Uterus (tissue), 4 donors: ENCODE data around the gene TRAF1. TPM values are rescaled to one million over a fixed set of nuclear protein-coding genes. Genes with fewer than 3 reads are reported as not detected.

Experiments used
- DNase-seq, 2 donors: peaks; one replicate each; pipeline ENCODE4 v3.0.0-alpha.2; 2019 to 2020
- H3K27ac ChIP-seq, 2 donors: fragments of 200-600 bp; sonication (generic); 1 replicate in 1 of 2; 2 replicates in 1 of 2; pipeline ENCODE4 v1.5.1; 2016 to 2018
- H3K27me3 ChIP-seq, 2 donors: fragments of 200-600 bp; sonication (generic); one replicate each; pipeline ENCODE4 v1.5.1; 2018 to 2019; ENCODE audit warnings: control low read depth in 1 of 2
- H3K36me3 ChIP-seq, 2 donors: fragments of 200-600 bp; sonication (generic); one replicate each; pipeline ENCODE4 v1.5.1; 2019; ENCODE audit warnings: control low read depth in 1 of 2
- H3K4me1 ChIP-seq, 2 donors: fragments of 200-600 bp; sonication (generic); one replicate each; pipeline ENCODE4 v1.5.1; 2018 to 2019; ENCODE audit warnings: control low read depth in 1 of 2
- H3K4me3 ChIP-seq, 2 donors: fragments of 200-600 bp; sonication (generic); 1 replicate in 1 of 2; 2 replicates in 1 of 2; pipeline ENCODE4 v1.5.1; 2018 to 2019; ENCODE audit warnings: mild to moderate bottlenecking in 1 of 2
- H3K9me3 ChIP-seq, 2 donors: fragments of 200-600 bp; sonication (generic); one replicate each; pipeline ENCODE4 v1.5.1; 2019; ENCODE audit warnings: control low read depth in 1 of 2
- CTCF ChIP-seq, 4 experiments: fragments of 200-600 bp in 2 of 4; fragments of 450-650 bp in 2 of 4; sonication (generic) in 2 of 4; IDR thresholded peaks; one replicate each; pipeline ENCODE4 v1.5.1; 2016 to 2019; ENCODE audit warnings: antibody characterized with exemption in 4 of 4, mild to moderate bottlenecking in 2 of 4, moderate library complexity in 1 of 4
- POLR2A ChIP-seq, 2 donors: fragments of 450-650 bp; IDR thresholded peaks; one replicate each; pipeline ENCODE4 v1.6.1; 2016; ENCODE audit warnings: antibody characterized with exemption in 2 of 2, mild to moderate bottlenecking in 1 of 2, moderate library complexity in 1 of 2
- intact Hi-C: fragments of 100-400 bp; cut with DNase I; formaldehyde crosslinking; loops from one replicate; pipeline ENCODE4 v1.15.1; 2023; ENCODE audit warnings: low total_unique reads
- total RNA-seq, 4 donors: library from RNA; depleted of rRNA in 3 of 4; stranded (reverse); fragments of >200 nt in 3 of 4; gene quantifications; one replicate each; pipeline versions ENCODE4 v1.1.0 to v1.2.4, GENCODE V29; 2014 to 2023
- donor health status: DM: yes; HTN: yes; CAD: no.

TRAF1 gene
- total RNA-seq, 4 donors from 2014 or later = 0.51 to 8.7 (median 2.6) TPM

DNA sequence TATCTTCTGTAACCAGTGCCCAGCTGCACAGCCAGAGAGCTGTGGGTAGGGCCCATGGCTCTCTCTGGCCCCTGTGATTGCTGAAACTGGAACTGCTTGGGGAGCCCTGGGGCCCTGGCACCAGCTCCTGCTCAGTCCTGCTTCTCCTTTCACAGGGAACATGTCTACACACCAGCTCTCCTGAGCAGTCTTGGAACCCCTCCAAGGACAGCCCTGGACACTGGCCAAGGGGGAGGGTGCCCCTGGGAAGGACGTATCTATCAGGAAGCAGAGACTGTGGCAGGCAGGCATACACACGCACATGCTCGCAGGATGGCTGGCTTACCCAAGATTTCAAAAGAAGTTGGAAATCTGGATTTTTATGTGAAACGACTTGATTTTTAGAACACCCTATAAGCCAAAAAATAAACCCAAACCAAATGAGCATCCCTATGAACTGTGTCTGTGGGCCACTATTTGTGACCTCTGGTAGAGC, 8.8 kb upstream of the TRAF1 start:
- no peaks in the 10 kb centered on the region for H3K36me3 ChIP-seq
- DNase-seq = peak; percentile 95 to 96
- no peak overlapping the region for H3K4me3 ChIP-seq
- no peaks in the 10 kb centered on the region for H3K9me3 ChIP-seq
- peaks cover 12 to 15% of the 10 kb centered on the region in 2 donors for H3K4me1 ChIP-seq
- H3K27me3 ChIP-seq = no peaks in the 10 kb centered on the region
- TF ChIP-seq CTCF (IDR thresholded peaks at IDR 0.05) = no peak
- no peak for TF ChIP-seq POLR2A (IDR thresholded peaks at IDR 0.05)
- intact Hi-C loops = loop anchor here (5.0 kb wide), 1 partner anchor 58 kb away; the partner anchor contains the start of gene PHF19
- peak overlapping the region; percentile 83 to 92 for H3K27ac ChIP-seq

GRCh38 chr9:120934281-120934680, 7.7 kb upstream of the TRAF1 start:
- H3K4me1 ChIP-seq = peaks cover 12 to 15% of the 10 kb centered on the region in 2 donors
- intact Hi-C loops = no loop called here
- DNase-seq = no peak
- peak overlapping the region; percentile 83 to 92 for H3K27ac ChIP-seq
- H3K4me3 ChIP-seq = no peak overlapping the region
- no peaks in the 10 kb centered on the region for H3K9me3 ChIP-seq
- no peaks in the 10 kb centered on the region for H3K36me3 ChIP-seq
- no peaks in the 10 kb centered on the region for H3K27me3 ChIP-seq
- TF ChIP-seq POLR2A (IDR thresholded peaks at IDR 0.05) = no peak
- no peak for TF ChIP-seq CTCF (IDR thresholded peaks at IDR 0.05)

DNA sequence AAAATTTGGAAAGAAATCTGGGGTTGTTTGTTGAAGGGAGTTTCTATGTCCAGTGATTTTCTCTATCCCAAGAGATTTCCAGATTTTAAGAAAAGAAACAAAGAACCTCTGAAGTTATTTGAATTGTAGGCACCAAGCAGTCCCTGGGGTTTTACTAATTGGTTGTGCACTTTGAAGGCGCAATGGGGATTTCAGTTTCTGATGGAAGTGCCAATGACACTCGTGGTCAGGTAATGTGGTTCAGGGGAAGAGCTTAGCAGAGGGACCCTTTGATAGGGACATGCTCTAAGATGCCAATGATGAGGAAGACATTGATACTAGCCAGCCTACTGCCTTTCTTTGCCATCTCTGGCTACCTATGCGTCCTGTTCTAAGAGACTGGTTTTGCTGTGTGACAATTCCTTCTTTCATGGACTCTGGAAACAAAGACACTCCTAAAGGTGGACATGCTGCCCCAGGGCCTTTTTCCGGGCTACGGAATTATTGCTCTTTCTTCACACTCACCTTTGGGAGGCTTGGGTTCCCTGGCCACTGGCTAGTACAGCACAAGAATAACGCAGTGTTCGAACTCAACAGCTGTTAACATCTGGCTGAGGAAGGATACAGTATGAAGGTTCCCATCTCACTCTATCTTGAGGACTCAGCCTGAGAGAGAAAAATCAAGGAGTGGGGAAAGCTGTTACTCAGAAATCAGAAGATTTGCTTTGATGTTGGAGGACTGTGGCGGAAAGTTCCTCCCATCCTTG, 6.9 kb upstream of the TRAF1 start:
- no peak for DNase-seq
- Histone ChIP-seq H3K4me3 (no peak overlapping the region), H3K27me3 (no peaks in the 10 kb centered on the region), H3K4me1 (peaks cover 12 to 15% of the 10 kb centered on the region in 2 donors), H3K36me3 (no peaks in the 10 kb centered on the region), H3K9me3 (no peaks in the 10 kb centered on the region), H3K27ac (peak overlapping the region in 1 of 2 donors; percentile 92)
- intact Hi-C loops = no loop called here
- TF ChIP-seq CTCF (IDR thresholded peaks at IDR 0.05) (no peak), POLR2A (IDR thresholded peaks at IDR 0.05) (no peak)

DNA sequence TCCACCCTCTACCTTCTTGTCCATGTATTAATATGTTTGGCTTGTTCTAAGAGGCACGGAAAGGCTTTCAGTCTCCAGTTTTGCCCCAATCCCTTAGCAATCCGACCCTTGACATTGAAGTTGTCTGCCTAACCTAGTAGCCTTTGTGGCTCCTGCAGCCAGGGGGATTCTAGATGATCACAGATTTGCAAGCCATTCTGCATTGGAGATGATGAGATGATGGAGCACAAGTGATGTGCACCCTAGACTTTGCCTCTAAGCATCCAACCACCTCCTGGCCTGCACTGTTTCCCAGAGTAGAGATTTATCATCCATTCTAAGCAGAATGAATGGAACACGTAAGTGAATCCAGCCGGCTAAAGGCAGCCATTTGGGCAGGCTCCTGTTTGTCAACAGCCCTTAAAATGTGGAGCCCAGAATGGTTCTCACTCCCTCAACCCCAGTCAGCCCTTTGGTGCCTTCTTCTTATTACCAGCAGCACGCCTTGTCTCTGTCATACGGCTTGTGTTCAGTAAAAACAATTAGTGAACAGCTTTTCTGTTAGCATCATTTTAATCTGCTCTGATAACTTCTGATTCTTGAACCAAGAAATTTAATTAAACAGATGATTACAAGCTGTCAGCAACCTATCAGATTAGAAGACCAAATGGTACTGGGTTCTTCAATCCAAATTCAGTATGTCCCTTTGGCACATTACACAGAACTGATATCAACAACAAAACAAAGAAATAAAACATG, 5.7 kb upstream of the TRAF1 start:
- peaks cover 9 to 15% of the 10 kb centered on the region in 2 donors for H3K4me1 ChIP-seq
- no peaks in the 10 kb centered on the region for H3K27me3 ChIP-seq
- TF ChIP-seq CTCF (IDR thresholded peaks at IDR 0.05) (no peak), POLR2A (IDR thresholded peaks at IDR 0.05) (no peak)
- no peaks in the 10 kb centered on the region for H3K36me3 ChIP-seq
- intact Hi-C loops = no loop called here
- H3K27ac ChIP-seq = peak overlapping the region; percentile 72 to 81
- H3K9me3 ChIP-seq = no peaks in the 10 kb centered on the region
- H3K4me3 ChIP-seq = no peak overlapping the region
- no peak for DNase-seq
